WTC11 (cell line): ENCODE data around the gene RPL22L1. TPM values are rescaled to one million over a fixed set of nuclear protein-coding genes. Genes with fewer than 3 reads are reported as not detected.

Experiments
- ATAC-seq: fragments of 200-7000 bp; cut with Tn5 transposase; 2 replicates; pipeline ENCODE4 v1.10.0; 2021; ENCODE audit warnings: mild to moderate bottlenecking, moderate library complexity
- CTCF ChIA-PET: fragments of 300-600 bp; sonication (Branson Sonifier 250); formaldehyde crosslinking; loops from one replicate; lab custom pipeline; 2021; ENCODE audit warnings: antibody characterized with exemption; lab: Charles Lee
- POLR2A ChIA-PET: fragments of 350-600 bp; sonication (Branson Sonifier 250); formaldehyde crosslinking; loops from one replicate; lab custom pipeline; 2021; ENCODE audit warnings: antibody characterized with exemption; lab: Charles Lee
- DNase-seq: peaks from one replicate; pipeline ENCODE4 v3.0.0; 2021; ENCODE audit warnings: low spot score
- H3K27ac Mint-ChIP-seq: 2 replicates; pipeline ENCODE4 v1.8.0; 2021; ENCODE audit warnings: mixed read lengths
- H3K27me3 Mint-ChIP-seq: 2 replicates; pipeline ENCODE4 v1.8.0; 2021; ENCODE audit warnings: low read depth, mild to moderate bottlenecking, moderate library complexity, mixed read lengths
- H3K36me3 Mint-ChIP-seq: 2 replicates; pipeline ENCODE4 v1.8.0; 2021; ENCODE audit warnings: mixed read lengths
- H3K4me1 Mint-ChIP-seq: 2 replicates; pipeline ENCODE4 v1.8.0; 2022; ENCODE audit warnings: mixed read lengths
- H3K4me3 Mint-ChIP-seq: 2 replicates; pipeline ENCODE4 v1.8.0; 2021; ENCODE audit warnings: mild to moderate bottlenecking, moderate library complexity, mixed read lengths
- H3K9me3 Mint-ChIP-seq: 2 replicates; pipeline ENCODE4 v1.8.0; 2021; ENCODE audit warnings: mixed read lengths
- HMGXB4 ChIP-seq: sonication (generic); formaldehyde crosslinking; IDR thresholded peaks from 2 replicates; pipeline ENCODE4 v1.8.1; 2023; ENCODE audit warnings: mild to moderate bottlenecking, moderate library complexity, missing genetic modification reagents
- KAT7 ChIP-seq: sonication (generic); formaldehyde crosslinking; IDR thresholded peaks from 2 replicates; pipeline ENCODE4 v1.8.1; 2023; ENCODE audit warnings: missing genetic modification reagents, mild to moderate bottlenecking, borderline replicate concordance
- MYBL2 ChIP-seq: sonication (generic); formaldehyde crosslinking; IDR thresholded peaks from 2 replicates; pipeline ENCODE4 v1.8.1; 2023; ENCODE audit warnings: mild to moderate bottlenecking, moderate library complexity, missing genetic modification reagents
- NFATC4 ChIP-seq: fragments of 250-450 bp; sonication (Bioruptor Pico); IDR thresholded peaks from 2 replicates; pipeline ENCODE4 v1.9.0; 2021; ENCODE audit warnings: mild to moderate bottlenecking
- PRRX2 ChIP-seq: fragments of 250-450 bp; sonication (Bioruptor Pico); IDR thresholded peaks from 2 replicates; pipeline ENCODE4 v1.8.0; 2021; ENCODE audit warnings: mild to moderate bottlenecking
- SOX15 ChIP-seq: fragments of 250-450 bp; sonication (Bioruptor Pico); IDR thresholded peaks from 2 replicates; pipeline ENCODE4 v1.9.0; 2021; ENCODE audit warnings: mild to moderate bottlenecking
- ZNF121 ChIP-seq: sonication (generic); formaldehyde crosslinking; IDR thresholded peaks from 2 replicates; pipeline ENCODE4 v1.8.0; 2023; ENCODE audit warnings: missing genetic modification reagents
- ZNF317 ChIP-seq: sonication (generic); formaldehyde crosslinking; IDR thresholded peaks from 2 replicates; pipeline ENCODE4 v1.8.1; 2023; ENCODE audit warnings: low read depth, mild to moderate bottlenecking, moderate library complexity, missing genetic modification reagents, borderline replicate concordance
- ZNF416 ChIP-seq: fragments of 250-450 bp; sonication (Bioruptor Pico); IDR thresholded peaks from 2 replicates; pipeline ENCODE4 v1.9.0; 2021; ENCODE audit warnings: mild to moderate bottlenecking, inconsistent platforms
- ZNF425 ChIP-seq: fragments of 250-450 bp; sonication (Bioruptor Pico); conservative IDR thresholded peaks from 2 replicates; pipeline ENCODE4 v1.9.0; 2021; ENCODE audit warnings: mild to moderate bottlenecking
- ZNF671 ChIP-seq: fragments of 250-450 bp; sonication (Bioruptor Pico); IDR thresholded peaks from 2 replicates; pipeline ENCODE4 v1.8.0; 2021; ENCODE audit warnings: mild to moderate bottlenecking
- total RNA-seq: library from RNA; stranded (reverse); gene quantifications from 3 replicates; pipeline ENCODE4 v1.2.3, GENCODE V29; 2021
- TF ChIP-seq, protein P1 (sequence below): sonication (generic); formaldehyde crosslinking; IDR thresholded peaks from 2 replicates; pipeline ENCODE4 v1.8.0; 2023; ENCODE audit warnings: mild to moderate bottlenecking, missing genetic modification reagents
- TF ChIP-seq, protein P2 (sequence below): sonication (generic); formaldehyde crosslinking; IDR thresholded peaks from 2 replicates; pipeline ENCODE4 v1.8.0; 2022; ENCODE audit warnings: mild to moderate bottlenecking, missing genetic modification reagents
- TF ChIP-seq, protein P3 (sequence below): sonication (generic); formaldehyde crosslinking; IDR thresholded peaks from 2 replicates; pipeline ENCODE4 v1.8.1; 2023; ENCODE audit warnings: mild to moderate bottlenecking, missing genetic modification reagents
- TF ChIP-seq, protein P4 (sequence below): sonication (generic); formaldehyde crosslinking; IDR thresholded peaks from 2 replicates; pipeline ENCODE4 v1.8.1; 2022; ENCODE audit warnings: low read depth, mild to moderate bottlenecking, moderate library complexity, missing genetic modification reagents, borderline replicate concordance
- TF ChIP-seq, protein P5 (sequence below): sonication (generic); formaldehyde crosslinking; IDR thresholded peaks from 2 replicates; pipeline ENCODE4 v1.8.1; 2023; ENCODE audit warnings: mild to moderate bottlenecking, missing genetic modification reagents

RPL22L1 gene
- total RNA-seq, 1 experiment from 2014 or later: 169 TPM

GRCh38 chr3:170863816-170864215 lies 6.2 kb downstream of the RPL22L1 start:
- no peak overlapping the region for H3K27ac Mint-ChIP-seq
- H3K27me3 Mint-ChIP-seq: no peaks in the 10 kb centered on the region
- ChIA-PET POLR2A (interaction anchor here (1.1 kb wide), 1 partner anchor 44 kb away, joined by 4 read pairs; the partner anchor contains the start of gene EIF5A2), CTCF (no interaction called here)
- H3K36me3 Mint-ChIP-seq: peaks cover 32% of the 10 kb centered on the region
- H3K4me3 Mint-ChIP-seq: no peak overlapping the region
- no peak for ATAC-seq
- peaks cover 9% of the 10 kb centered on the region for H3K4me1 Mint-ChIP-seq
- DNase-seq: no peak
- TF ChIP-seq ZNF671 (peak; percentile 3; the same call in 1 of the 2 replicates), KAT7 (CRISPR knock-in tag) (no peak), NFATC4 (CRISPR knock-in tag) (peak; percentile 58; the same call in 1 of the 2 replicates), ZNF416 (peak; percentile 70; the same call in 1 of the 2 replicates), PRRX2 (CRISPR knock-in tag) (peak; percentile 30; the same call in 1 of the 2 replicates)
- TF ChIP-seq, protein P1, sequence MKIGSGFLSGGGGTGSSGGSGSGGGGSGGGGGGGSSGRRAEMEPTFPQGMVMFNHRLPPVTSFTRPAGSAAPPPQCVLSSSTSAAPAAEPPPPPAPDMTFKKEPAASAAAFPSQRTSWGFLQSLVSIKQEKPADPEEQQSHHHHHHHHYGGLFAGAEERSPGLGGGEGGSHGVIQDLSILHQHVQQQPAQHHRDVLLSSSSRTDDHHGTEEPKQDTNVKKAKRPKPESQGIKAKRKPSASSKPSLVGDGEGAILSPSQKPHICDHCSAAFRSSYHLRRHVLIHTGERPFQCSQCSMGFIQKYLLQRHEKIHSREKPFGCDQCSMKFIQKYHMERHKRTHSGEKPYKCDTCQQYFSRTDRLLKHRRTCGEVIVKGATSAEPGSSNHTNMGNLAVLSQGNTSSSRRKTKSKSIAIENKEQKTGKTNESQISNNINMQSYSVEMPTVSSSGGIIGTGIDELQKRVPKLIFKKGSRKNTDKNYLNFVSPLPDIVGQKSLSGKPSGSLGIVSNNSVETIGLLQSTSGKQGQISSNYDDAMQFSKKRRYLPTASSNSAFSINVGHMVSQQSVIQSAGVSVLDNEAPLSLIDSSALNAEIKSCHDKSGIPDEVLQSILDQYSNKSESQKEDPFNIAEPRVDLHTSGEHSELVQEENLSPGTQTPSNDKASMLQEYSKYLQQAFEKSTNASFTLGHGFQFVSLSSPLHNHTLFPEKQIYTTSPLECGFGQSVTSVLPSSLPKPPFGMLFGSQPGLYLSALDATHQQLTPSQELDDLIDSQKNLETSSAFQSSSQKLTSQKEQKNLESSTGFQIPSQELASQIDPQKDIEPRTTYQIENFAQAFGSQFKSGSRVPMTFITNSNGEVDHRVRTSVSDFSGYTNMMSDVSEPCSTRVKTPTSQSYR (CRISPR knock-in tag): no peak
- peaks cover 3% of the 10 kb centered on the region; the same call in 1 of the 2 replicates for H3K9me3 Mint-ChIP-seq

DNA sequence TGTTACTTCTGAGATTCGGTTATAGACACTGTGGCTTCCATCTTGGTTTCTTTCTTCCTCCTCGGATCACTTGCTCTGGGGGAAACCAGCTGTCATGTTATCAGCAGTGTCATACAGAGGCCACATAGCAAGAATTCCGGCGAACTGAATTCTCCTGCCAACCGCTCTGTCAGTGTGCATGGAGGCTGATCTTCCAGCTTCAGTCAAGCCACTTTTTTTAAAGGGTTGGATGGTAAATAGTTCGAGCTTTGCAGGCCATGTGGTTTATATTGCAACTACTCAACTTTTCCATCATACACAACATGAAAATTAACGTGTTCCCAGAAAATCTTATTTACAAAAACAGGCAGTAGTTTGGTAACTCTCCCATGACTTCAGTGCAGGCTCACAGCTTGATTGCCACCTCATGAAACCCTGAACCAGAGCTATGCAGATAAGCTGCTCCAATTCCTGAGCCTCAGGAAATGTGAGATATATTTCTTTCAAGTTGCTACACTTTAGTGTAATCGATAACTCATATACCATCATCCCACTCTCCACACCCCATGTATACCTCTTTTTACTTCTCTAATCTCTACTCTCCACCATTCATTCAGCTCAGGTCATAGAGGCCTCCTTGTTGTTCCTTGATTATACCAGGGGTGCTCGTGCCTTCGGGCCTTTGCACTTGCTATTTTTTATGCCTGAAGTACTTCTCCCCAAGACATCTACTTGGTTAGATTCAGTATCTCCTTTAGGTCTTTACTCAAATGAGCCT lies 7.2 kb downstream of the RPL22L1 start:
- Mint-ChIP-seq H3K36me3 (peaks cover 26% of the 10 kb centered on the region), H3K4me3 (no peak overlapping the region), H3K9me3 (peaks cover 3% of the 10 kb centered on the region; the same call in 1 of the 2 replicates), H3K27ac (no peak overlapping the region), H3K27me3 (no peaks in the 10 kb centered on the region), H3K4me1 (peaks cover 9% of the 10 kb centered on the region)
- ChIA-PET CTCF (interaction anchor here (1.3 to 1.4 kb wide), 2 partner anchors 14 to 51 kb away, joined by 4 read pairs; no protein-coding TSS in a partner anchor), POLR2A (no interaction called here)
- ATAC-seq: peak; percentile 8
- DNase-seq: no peak
- TF ChIP-seq NFATC4 (CRISPR knock-in tag): peak; percentile 82
- TF ChIP-seq, protein P2, sequence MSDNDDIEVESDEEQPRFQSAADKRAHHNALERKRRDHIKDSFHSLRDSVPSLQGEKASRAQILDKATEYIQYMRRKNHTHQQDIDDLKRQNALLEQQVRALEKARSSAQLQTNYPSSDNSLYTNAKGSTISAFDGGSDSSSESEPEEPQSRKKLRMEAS (CRISPR knock-in tag): no peak
- TF ChIP-seq ZNF317 (CRISPR knock-in tag): no peak
- no peak for TF ChIP-seq MYBL2 (CRISPR knock-in tag)
- TF ChIP-seq ZNF425 (CRISPR knock-in tag): peak; percentile 87
- TF ChIP-seq PRRX2 (CRISPR knock-in tag): peak; percentile 86
- TF ChIP-seq, protein P3, sequence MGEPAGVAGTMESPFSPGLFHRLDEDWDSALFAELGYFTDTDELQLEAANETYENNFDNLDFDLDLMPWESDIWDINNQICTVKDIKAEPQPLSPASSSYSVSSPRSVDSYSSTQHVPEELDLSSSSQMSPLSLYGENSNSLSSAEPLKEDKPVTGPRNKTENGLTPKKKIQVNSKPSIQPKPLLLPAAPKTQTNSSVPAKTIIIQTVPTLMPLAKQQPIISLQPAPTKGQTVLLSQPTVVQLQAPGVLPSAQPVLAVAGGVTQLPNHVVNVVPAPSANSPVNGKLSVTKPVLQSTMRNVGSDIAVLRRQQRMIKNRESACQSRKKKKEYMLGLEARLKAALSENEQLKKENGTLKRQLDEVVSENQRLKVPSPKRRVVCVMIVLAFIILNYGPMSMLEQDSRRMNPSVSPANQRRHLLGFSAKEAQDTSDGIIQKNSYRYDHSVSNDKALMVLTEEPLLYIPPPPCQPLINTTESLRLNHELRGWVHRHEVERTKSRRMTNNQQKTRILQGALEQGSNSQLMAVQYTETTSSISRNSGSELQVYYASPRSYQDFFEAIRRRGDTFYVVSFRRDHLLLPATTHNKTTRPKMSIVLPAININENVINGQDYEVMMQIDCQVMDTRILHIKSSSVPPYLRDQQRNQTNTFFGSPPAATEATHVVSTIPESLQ (CRISPR knock-in tag): no peak
- TF ChIP-seq HMGXB4 (CRISPR knock-in tag): no peak
- TF ChIP-seq, protein P4, sequence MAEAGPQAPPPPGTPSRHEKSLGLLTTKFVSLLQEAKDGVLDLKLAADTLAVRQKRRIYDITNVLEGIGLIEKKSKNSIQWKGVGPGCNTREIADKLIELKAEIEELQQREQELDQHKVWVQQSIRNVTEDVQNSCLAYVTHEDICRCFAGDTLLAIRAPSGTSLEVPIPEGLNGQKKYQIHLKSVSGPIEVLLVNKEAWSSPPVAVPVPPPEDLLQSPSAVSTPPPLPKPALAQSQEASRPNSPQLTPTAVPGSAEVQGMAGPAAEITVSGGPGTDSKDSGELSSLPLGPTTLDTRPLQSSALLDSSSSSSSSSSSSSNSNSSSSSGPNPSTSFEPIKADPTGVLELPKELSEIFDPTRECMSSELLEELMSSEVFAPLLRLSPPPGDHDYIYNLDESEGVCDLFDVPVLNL (CRISPR knock-in tag): no peak
- TF ChIP-seq, protein P5, sequence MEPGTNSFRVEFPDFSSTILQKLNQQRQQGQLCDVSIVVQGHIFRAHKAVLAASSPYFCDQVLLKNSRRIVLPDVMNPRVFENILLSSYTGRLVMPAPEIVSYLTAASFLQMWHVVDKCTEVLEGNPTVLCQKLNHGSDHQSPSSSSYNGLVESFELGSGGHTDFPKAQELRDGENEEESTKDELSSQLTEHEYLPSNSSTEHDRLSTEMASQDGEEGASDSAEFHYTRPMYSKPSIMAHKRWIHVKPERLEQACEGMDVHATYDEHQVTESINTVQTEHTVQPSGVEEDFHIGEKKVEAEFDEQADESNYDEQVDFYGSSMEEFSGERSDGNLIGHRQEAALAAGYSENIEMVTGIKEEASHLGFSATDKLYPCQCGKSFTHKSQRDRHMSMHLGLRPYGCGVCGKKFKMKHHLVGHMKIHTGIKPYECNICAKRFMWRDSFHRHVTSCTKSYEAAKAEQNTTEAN: no peak
- peak; percentile 42 for TF ChIP-seq ZNF671
- no peak for TF ChIP-seq ZNF121 (CRISPR knock-in tag)
- peak; percentile 52; the same call in 1 of the 2 replicates for TF ChIP-seq ZNF416
- TF ChIP-seq SOX15 (CRISPR knock-in tag): no peak
